ENCODE results near the gene CYLD.

The CYLD gene

DNA sequence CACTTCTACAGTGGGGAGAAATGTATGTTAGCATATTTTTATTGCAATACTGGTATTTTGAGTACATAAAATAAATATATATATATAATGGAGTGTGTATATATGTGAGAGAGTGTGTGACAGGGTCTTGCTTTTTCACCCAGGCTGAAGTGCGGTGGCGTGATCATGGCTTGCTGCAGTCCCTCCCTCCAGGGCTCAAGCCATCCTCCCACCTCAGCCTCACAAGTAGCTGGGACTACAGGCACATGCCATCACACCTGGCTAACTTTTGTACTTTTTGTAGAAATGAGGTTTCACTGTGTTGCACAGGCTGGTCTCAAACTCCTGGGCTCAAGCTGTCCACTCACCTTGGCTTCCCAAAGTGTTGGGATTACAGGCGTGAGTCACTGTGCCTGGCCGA, 4.1 kb downstream of the CYLD start:
- Histone ChIP-seq H3K36me3 (ENCODE audit: low read depth) (peaks cover 22% of the 10 kb centered on the region), H3K27ac (ENCODE audit: poor library complexity, severe bottlenecking) (no peak overlapping the region), H3K4me1 (ENCODE audit: insufficient read depth, poor library complexity, severe bottlenecking) (peaks cover 21% of the 10 kb centered on the region), H3K9me3 (ENCODE audit: severe bottlenecking) (no peaks in the 10 kb centered on the region), H3K27me3 (ENCODE audit: insufficient read depth, poor library complexity, severe bottlenecking) (no peaks in the 10 kb centered on the region), H3K4me3 (ENCODE audit: severe bottlenecking) (no peak overlapping the region)
- DNase-seq (ENCODE audit: low spot score): no peak
- ATAC-seq (ENCODE audit: low read depth): no peak
- TF ChIP-seq, protein P1, sequence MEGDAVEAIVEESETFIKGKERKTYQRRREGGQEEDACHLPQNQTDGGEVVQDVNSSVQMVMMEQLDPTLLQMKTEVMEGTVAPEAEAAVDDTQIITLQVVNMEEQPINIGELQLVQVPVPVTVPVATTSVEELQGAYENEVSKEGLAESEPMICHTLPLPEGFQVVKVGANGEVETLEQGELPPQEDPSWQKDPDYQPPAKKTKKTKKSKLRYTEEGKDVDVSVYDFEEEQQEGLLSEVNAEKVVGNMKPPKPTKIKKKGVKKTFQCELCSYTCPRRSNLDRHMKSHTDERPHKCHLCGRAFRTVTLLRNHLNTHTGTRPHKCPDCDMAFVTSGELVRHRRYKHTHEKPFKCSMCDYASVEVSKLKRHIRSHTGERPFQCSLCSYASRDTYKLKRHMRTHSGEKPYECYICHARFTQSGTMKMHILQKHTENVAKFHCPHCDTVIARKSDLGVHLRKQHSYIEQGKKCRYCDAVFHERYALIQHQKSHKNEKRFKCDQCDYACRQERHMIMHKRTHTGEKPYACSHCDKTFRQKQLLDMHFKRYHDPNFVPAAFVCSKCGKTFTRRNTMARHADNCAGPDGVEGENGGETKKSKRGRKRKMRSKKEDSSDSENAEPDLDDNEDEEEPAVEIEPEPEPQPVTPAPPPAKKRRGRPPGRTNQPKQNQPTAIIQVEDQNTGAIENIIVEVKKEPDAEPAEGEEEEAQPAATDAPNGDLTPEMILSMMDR (IDR thresholded peaks at IDR 0.05; ENCODE audit: poor library complexity, severe bottlenecking): no peak

DNA sequence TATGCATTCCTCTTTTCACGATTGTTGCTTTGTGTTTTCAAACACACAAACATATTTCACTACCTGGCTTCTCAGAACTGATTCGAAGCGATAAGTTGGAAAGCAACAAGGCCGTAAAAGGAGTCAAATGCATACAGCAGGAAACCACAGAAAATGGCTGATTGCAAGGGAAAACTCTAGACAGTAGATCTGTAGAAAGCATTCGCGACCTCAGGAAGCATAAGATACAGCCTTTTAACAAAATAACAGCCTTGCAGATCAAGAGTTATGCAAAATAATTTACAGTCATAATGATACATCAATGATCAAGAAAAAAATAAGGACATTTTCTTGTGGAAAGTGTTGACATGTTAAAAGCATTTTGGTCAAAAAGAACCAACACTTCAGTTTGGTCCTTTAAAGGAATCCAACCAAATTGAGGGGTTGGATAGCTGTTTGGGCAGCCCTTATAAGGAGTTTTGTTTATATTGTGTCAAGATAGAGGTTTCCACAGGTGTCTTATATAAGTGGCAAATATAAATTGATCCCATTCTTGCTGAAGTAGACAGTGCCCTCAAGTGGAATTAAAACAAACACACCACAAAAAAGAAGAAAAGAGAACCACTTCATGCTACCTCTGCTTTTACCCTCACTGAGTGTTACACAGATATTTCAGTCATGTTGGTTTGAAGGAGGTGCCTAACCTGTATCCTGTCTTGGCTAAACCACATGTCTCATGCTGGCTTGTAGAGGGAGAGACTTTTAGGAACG, 5.5 kb downstream of the CYLD start:
- Histone ChIP-seq H3K4me3 (ENCODE audit: severe bottlenecking) (no peak overlapping the region), H3K27ac (ENCODE audit: poor library complexity, severe bottlenecking) (no peak overlapping the region), H3K36me3 (ENCODE audit: low read depth) (peaks cover 33% of the 10 kb centered on the region), H3K27me3 (ENCODE audit: insufficient read depth, poor library complexity, severe bottlenecking) (no peaks in the 10 kb centered on the region), H3K4me1 (ENCODE audit: insufficient read depth, poor library complexity, severe bottlenecking) (peaks cover 28% of the 10 kb centered on the region), H3K9me3 (ENCODE audit: severe bottlenecking) (no peaks in the 10 kb centered on the region)
- DNase-seq (ENCODE audit: low spot score) (no peak), ATAC-seq (ENCODE audit: low read depth) (peak; percentile 42; the same call in 2 of the 3 replicates)
- TF ChIP-seq, protein P1 (IDR thresholded peaks at IDR 0.05; ENCODE audit: poor library complexity, severe bottlenecking): peak; percentile 69

- ATAC-seq (ENCODE audit: low read depth) (no peak), DNase-seq (ENCODE audit: low spot score) (no peak)
- H3K4me1 ChIP-seq (ENCODE audit: insufficient read depth, poor library complexity, severe bottlenecking): peaks cover 7% of the 10 kb centered on the region
- no peak overlapping the region for H3K4me3 ChIP-seq (ENCODE audit: severe bottlenecking)
- H3K36me3 ChIP-seq (ENCODE audit: low read depth): peaks cover 57% of the 10 kb centered on the region
- no peak overlapping the region for H3K27ac ChIP-seq (ENCODE audit: poor library complexity, severe bottlenecking)
- no peaks in the 10 kb centered on the region for H3K9me3 ChIP-seq (ENCODE audit: severe bottlenecking)
- no peaks in the 10 kb centered on the region for H3K27me3 ChIP-seq (ENCODE audit: insufficient read depth, poor library complexity, severe bottlenecking)
- TF ChIP-seq, protein P1 (IDR thresholded peaks at IDR 0.05; ENCODE audit: poor library complexity, severe bottlenecking): no peak
Measured at GRCh38 chr16:50751528-50751927, 9.6 kb downstream of the CYLD start.

DNA sequence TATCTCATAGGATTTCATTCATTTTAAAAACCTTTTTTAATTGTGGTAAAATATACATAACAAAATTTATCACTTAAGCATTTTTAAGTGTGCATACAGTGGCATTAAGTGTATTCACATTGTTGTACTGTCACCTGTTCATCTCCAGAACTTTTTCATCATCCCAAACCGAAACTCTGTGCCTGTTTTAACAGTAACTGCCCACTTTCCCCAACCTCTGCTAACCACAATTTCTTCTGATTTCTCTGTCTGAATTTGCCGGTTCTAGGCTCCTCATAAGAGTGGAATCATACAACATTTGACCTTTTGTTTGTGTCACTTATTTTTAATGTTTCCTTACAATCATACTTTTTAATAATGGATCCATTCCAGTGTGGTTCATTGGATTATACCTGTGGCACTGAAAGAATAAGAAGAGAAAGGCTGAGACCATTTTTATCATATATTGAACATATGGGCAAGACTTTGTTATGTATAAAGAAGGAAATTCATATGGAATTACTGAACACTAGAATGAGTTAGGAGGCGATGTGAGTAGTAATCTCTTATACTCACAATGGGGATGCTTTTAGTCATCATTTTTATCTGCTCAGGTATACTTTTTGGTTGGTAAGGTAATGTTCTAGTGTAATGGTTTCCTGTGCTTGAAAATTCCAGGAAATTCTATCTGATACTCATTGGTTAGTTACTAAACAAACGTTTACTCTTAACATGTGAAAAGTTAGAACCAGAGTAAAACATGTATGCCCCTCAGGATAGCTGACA, 10.8 kb downstream of the CYLD start:
- H3K4me1 ChIP-seq (ENCODE audit: insufficient read depth, poor library complexity, severe bottlenecking): peaks cover 7% of the 10 kb centered on the region
- no peak overlapping the region for H3K4me3 ChIP-seq (ENCODE audit: severe bottlenecking)
- H3K27me3 ChIP-seq (ENCODE audit: insufficient read depth, poor library complexity, severe bottlenecking): no peaks in the 10 kb centered on the region
- DNase-seq (ENCODE audit: low spot score): no peak
- H3K36me3 ChIP-seq (ENCODE audit: low read depth): peaks cover 57% of the 10 kb centered on the region
- ATAC-seq (ENCODE audit: low read depth): no peak
- no peak overlapping the region for H3K27ac ChIP-seq (ENCODE audit: poor library complexity, severe bottlenecking)
- no peaks in the 10 kb centered on the region for H3K9me3 ChIP-seq (ENCODE audit: severe bottlenecking)
- TF ChIP-seq, protein P1 (IDR thresholded peaks at IDR 0.05; ENCODE audit: poor library complexity, severe bottlenecking): no peak

All from RWPE2 (cell line).